GM23338 (cell line): ENCODE data around the gene CCNI. TPM values are rescaled to one million over a fixed set of nuclear protein-coding genes. Genes with fewer than 3 reads are reported as not detected.

ENCODE experiments used
- STAT1 ChIP-seq: IDR thresholded peaks from one replicate; pipeline ENCODE4 v1.6.1; 2016; ENCODE audit warnings: antibody characterized with exemption; ENCODE audit not compliant: unreplicated experiment
- polyA plus RNA-seq: library from polyadenylated mRNA; unstranded; fragments of >200 nt; fragmentation: Nextera tagmentation; extraction: Ambion mirVana; gene quantifications from 2 replicates; pipeline ENCODE4 v1.2.1, GENCODE V29; 2016
- total RNA-seq: library from RNA; depleted of rRNA; stranded (reverse); fragments of >200 nt; shearing (Covaris generic); gene quantifications from 2 replicates; pipeline ENCODE4 v1.2.3, GENCODE V29; 2014
- TF ChIP-seq, protein P1 (sequence below): fragments of 250-450 bp; sonication (Bioruptor Pico); IDR thresholded peaks from 2 replicates; pipeline ENCODE4 v1.5.0; 2020; ENCODE audit warnings: mild to moderate bottlenecking, moderate library complexity
- TF ChIP-seq, protein P2 (sequence below): IDR thresholded peaks from one replicate; pipeline ENCODE4 v1.6.1; 2018; ENCODE audit warnings: antibody characterized with exemption; ENCODE audit not compliant: unreplicated experiment
- TF ChIP-seq, protein P3 (sequence below): IDR thresholded peaks from 2 replicates; pipeline ENCODE4 v1.6.1; 2016; ENCODE audit warnings: antibody characterized with exemption

The CCNI gene
- total and polyA plus RNA-seq, 2 experiments from 2014 or later: 207 to 248 TPM

DNA sequence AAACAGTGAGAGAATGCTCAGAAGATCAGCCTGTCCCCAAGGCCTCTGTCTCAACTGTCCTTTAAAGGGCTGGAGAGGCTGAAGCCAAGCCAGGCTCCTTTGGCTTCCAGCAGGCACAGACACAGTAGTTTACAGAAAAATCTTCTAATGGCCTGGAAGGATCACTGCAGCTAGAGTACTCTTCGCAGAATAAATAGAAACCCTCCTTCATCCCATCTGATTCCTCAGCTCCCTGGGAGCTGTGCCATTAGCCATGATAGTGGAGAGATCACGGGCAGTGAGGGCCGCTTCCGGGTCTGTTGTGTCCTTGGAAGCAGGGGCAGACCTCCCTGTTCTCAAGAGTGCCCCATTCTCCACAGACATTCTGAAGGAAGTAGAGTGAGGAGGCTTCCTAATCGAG lies 63.1 kb downstream of the CCNI start (continued):
- TF ChIP-seq, protein P1, sequence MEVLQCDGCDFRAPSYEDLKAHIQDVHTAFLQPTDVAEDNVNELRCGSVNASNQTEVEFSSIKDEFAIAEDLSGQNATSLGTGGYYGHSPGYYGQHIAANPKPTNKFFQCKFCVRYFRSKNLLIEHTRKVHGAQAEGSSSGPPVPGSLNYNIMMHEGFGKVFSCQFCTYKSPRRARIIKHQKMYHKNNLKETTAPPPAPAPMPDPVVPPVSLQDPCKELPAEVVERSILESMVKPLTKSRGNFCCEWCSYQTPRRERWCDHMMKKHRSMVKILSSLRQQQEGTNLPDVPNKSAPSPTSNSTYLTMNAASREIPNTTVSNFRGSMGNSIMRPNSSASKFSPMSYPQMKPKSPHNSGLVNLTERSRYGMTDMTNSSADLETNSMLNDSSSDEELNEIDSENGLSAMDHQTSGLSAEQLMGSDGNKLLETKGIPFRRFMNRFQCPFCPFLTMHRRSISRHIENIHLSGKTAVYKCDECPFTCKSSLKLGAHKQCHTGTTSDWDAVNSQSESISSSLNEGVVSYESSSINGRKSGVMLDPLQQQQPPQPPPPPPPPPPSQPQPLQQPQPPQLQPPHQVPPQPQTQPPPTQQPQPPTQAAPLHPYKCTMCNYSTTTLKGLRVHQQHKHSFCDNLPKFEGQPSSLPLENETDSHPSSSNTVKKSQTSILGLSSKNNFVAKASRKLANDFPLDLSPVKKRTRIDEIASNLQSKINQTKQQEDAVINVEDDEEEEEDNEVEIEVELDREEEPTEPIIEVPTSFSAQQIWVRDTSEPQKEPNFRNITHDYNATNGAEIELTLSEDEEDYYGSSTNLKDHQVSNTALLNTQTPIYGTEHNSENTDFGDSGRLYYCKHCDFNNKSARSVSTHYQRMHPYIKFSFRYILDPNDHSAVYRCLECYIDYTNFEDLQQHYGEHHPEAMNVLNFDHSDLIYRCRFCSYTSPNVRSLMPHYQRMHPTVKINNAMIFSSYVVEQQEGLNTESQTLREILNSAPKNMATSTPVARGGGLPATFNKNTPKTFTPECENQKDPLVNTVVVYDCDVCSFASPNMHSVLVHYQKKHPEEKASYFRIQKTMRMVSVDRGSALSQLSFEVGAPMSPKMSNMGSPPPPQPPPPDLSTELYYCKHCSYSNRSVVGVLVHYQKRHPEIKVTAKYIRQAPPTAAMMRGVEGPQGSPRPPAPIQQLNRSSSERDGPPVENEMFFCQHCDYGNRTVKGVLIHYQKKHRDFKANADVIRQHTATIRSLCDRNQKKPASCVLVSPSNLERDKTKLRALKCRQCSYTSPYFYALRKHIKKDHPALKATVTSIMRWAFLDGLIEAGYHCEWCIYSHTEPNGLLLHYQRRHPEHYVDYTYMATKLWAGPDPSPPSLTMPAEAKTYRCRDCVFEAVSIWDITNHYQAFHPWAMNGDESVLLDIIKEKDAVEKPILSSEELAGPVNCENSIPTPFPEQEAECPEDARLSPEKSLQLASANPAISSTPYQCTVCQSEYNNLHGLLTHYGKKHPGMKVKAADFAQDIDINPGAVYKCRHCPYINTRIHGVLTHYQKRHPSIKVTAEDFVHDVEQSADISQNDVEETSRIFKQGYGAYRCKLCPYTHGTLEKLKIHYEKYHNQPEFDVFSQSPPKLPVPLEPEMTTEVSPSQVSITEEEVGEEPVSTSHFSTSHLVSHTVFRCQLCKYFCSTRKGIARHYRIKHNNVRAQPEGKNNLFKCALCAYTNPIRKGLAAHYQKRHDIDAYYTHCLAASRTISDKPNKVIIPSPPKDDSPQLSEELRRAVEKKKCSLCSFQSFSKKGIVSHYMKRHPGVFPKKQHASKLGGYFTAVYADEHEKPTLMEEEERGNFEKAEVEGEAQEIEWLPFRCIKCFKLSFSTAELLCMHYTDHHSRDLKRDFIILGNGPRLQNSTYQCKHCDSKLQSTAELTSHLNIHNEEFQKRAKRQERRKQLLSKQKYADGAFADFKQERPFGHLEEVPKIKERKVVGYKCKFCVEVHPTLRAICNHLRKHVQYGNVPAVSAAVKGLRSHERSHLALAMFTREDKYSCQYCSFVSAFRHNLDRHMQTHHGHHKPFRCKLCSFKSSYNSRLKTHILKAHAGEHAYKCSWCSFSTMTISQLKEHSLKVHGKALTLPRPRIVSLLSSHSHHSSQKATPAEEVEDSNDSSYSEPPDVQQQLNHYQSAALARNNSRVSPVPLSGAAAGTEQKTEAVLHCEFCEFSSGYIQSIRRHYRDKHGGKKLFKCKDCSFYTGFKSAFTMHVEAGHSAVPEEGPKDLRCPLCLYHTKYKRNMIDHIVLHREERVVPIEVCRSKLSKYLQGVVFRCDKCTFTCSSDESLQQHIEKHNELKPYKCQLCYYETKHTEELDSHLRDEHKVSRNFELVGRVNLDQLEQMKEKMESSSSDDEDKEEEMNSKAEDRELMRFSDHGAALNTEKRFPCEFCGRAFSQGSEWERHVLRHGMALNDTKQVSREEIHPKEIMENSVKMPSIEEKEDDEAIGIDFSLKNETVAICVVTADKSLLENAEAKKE (CRISPR knock-in tag): no peak
- TF ChIP-seq, protein P2, sequence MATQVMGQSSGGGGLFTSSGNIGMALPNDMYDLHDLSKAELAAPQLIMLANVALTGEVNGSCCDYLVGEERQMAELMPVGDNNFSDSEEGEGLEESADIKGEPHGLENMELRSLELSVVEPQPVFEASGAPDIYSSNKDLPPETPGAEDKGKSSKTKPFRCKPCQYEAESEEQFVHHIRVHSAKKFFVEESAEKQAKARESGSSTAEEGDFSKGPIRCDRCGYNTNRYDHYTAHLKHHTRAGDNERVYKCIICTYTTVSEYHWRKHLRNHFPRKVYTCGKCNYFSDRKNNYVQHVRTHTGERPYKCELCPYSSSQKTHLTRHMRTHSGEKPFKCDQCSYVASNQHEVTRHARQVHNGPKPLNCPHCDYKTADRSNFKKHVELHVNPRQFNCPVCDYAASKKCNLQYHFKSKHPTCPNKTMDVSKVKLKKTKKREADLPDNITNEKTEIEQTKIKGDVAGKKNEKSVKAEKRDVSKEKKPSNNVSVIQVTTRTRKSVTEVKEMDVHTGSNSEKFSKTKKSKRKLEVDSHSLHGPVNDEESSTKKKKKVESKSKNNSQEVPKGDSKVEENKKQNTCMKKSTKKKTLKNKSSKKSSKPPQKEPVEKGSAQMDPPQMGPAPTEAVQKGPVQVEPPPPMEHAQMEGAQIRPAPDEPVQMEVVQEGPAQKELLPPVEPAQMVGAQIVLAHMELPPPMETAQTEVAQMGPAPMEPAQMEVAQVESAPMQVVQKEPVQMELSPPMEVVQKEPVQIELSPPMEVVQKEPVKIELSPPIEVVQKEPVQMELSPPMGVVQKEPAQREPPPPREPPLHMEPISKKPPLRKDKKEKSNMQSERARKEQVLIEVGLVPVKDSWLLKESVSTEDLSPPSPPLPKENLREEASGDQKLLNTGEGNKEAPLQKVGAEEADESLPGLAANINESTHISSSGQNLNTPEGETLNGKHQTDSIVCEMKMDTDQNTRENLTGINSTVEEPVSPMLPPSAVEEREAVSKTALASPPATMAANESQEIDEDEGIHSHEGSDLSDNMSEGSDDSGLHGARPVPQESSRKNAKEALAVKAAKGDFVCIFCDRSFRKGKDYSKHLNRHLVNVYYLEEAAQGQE: no peak
- TF ChIP-seq STAT1: no peak
- TF ChIP-seq, protein P3, sequence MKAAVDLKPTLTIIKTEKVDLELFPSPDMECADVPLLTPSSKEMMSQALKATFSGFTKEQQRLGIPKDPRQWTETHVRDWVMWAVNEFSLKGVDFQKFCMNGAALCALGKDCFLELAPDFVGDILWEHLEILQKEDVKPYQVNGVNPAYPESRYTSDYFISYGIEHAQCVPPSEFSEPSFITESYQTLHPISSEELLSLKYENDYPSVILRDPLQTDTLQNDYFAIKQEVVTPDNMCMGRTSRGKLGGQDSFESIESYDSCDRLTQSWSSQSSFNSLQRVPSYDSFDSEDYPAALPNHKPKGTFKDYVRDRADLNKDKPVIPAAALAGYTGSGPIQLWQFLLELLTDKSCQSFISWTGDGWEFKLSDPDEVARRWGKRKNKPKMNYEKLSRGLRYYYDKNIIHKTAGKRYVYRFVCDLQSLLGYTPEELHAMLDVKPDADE: no peak
